Mucosa of descending colon (tissue), 3 donors: Measurements from ENCODE around the gene MAP3K3. TPM values are rescaled to one million over a fixed set of nuclear protein-coding genes. Genes with fewer than 3 reads are reported as not detected.

Source experiments
- ATAC-seq: fragments of 200-7000 bp; cut with Tn5 transposase; one replicate; pipeline ENCODE4 v1.9.1; 2020; ENCODE audit warnings: mild to moderate bottlenecking, moderate library complexity
- DNase-seq, 3 donors: peaks; one replicate each; pipeline ENCODE4 v3.0.0-alpha.2; 2020
- H3K36me3 ChIP-seq: fragments of 200-600 bp; one replicate; pipeline ENCODE4 v1.8.0; 2021; ENCODE audit warnings: low read depth, mild to moderate bottlenecking
- H3K4me1 ChIP-seq: fragments of 200-600 bp; one replicate; pipeline ENCODE4 v1.8.0; 2021; ENCODE audit warnings: low read depth, mild to moderate bottlenecking
- H3K4me3 ChIP-seq: fragments of 200-600 bp; one replicate; pipeline ENCODE4 v1.8.0; 2021; ENCODE audit warnings: mild to moderate bottlenecking
- H3K9me3 ChIP-seq: fragments of 200-600 bp; one replicate; pipeline ENCODE4 v1.8.0; 2021; ENCODE audit warnings: mild to moderate bottlenecking
- intact Hi-C, 2 donors: fragments of 100-400 bp; cut with DNase I in 1 of 2; cut with micrococcal nuclease in 1 of 2; formaldehyde crosslinking; loops; one replicate each; pipeline versions ENCODE4 v1.11.0 to v1.11.1; 2022; cut with DNase I, micrococcal nuclease
- total RNA-seq, 3 donors: library from RNA; stranded (reverse); fragmentation: NEBNext Ultra II Directional in 2 of 3; extraction: Animal tissue kit (Norgen Biotek cat#: 25700) in 2 of 3; gene quantifications; one replicate each; pipeline versions ENCODE4 v1.2.1 to v1.2.4, GENCODE V29; 2021 to 2023
- TF ChIP-seq, protein P1 (sequence below): fragments of 200-600 bp; IDR thresholded peaks from one replicate; pipeline ENCODE4 v1.8.0; 2022; ENCODE audit warnings: antibody characterized with exemption, mild to moderate bottlenecking
- donor health status: DM: no; HTN: no; CAD: no; lungs with moderate emphysema.
- donor health status: DM: no; HTN: no; CAD: no.
- donor health status: DM: no; HTN: yes; CAD: no.

The MAP3K3 gene
- total RNA-seq, 3 donors from 2014 or later = 13.0 to 54.7 (median 18.5) TPM

DNA sequence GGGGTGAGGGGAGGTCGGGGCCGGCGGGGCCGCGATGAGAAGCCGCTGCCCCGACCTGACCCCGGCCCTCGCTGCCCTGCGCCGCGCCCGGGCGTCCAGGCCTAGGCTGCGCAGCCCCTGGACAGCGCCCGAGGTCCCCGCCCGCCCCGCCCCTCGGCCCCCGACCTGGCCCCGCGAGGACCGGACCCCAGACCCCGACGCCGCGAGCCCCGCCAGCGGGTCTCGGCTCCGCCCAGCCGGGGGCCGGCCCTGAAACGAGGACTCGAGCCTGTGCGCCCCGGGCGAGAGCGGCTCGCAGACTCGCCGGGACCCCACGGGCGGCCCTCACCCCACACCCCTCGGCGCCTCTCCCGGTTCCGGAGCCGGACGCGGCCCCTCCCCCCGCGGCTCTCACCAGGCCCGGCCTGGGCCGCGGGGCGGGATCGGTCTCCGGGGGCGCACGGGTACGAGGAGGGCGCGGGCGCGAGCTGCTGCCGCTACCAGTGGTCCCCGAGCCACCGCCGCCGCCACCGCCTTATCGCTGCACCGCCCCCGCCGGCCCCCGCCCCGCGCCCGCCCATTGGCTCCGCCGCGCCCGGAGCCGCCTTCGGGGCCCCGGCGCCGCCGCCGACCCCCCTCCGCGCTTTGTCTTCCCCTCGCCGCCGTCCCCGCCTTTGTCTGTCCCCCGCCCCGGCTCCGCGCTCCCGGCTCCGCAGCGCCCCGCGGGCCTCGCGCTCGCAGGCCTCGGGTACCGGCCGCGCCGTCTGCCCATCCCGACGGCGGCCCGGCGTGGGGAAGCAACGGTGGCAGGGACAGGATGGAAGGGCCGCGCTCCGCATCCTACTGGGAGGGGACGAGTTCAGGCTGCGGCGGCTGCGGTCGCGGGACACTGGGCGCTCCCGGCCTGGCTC lies 77.7 kb downstream of the MAP3K3 start, which contains the start of gene LIMD2:
Gene LIMD2 (minus strand): TSS at position 488 of the 890 bp plus-strand sequence. CDS start 827 bp downstream, outside the sequence.
- Histone ChIP-seq H3K4me3 (peak within 1 kb of the TSS; percentile 34), H3K36me3 (no peaks in the 10 kb centered on the region), H3K9me3 (no peaks in the 10 kb centered on the region), H3K4me1 (peaks cover 19% of the 10 kb centered on the region)
- TF ChIP-seq, protein P1, sequence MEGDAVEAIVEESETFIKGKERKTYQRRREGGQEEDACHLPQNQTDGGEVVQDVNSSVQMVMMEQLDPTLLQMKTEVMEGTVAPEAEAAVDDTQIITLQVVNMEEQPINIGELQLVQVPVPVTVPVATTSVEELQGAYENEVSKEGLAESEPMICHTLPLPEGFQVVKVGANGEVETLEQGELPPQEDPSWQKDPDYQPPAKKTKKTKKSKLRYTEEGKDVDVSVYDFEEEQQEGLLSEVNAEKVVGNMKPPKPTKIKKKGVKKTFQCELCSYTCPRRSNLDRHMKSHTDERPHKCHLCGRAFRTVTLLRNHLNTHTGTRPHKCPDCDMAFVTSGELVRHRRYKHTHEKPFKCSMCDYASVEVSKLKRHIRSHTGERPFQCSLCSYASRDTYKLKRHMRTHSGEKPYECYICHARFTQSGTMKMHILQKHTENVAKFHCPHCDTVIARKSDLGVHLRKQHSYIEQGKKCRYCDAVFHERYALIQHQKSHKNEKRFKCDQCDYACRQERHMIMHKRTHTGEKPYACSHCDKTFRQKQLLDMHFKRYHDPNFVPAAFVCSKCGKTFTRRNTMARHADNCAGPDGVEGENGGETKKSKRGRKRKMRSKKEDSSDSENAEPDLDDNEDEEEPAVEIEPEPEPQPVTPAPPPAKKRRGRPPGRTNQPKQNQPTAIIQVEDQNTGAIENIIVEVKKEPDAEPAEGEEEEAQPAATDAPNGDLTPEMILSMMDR = no peak
- DNase-seq (peak; percentile 60 to 88 (median 77)), ATAC-seq (peak; percentile 21)
- intact Hi-C loops = no loop called here

GRCh38 chr17:63700528-63701455 lies 78.6 kb downstream of the MAP3K3 start:
- Histone ChIP-seq H3K9me3 (no peaks in the 10 kb centered on the region), H3K4me1 (peaks cover 19% of the 10 kb centered on the region), H3K36me3 (no peaks in the 10 kb centered on the region), H3K4me3 (peak overlapping the region; percentile 34)
- intact Hi-C loops = no loop called here
- ATAC-seq = peak; percentile 19
- TF ChIP-seq, protein P1 = no peak
- DNase-seq = peak in 2 of 3 donors; percentile 49 to 76

GRCh38 chr17:63701456-63701820 lies 79.2 kb downstream of the MAP3K3 start:
- intact Hi-C loops = no loop called here
- Histone ChIP-seq H3K9me3 (no peaks in the 10 kb centered on the region), H3K4me3 (no peak overlapping the region), H3K36me3 (no peaks in the 10 kb centered on the region), H3K4me1 (peaks cover 19% of the 10 kb centered on the region)
- ATAC-seq = no peak
- DNase-seq = no peak
- TF ChIP-seq, protein P1 = no peak

GRCh38 chr17:63701868-63702720 lies 79.9 kb downstream of the MAP3K3 start:
- intact Hi-C loops = no loop called here
- H3K9me3 ChIP-seq = no peaks in the 10 kb centered on the region
- ATAC-seq (peak; percentile 25), DNase-seq (peak; percentile 50 to 86 (median 53))
- H3K4me1 ChIP-seq = peaks cover 19% of the 10 kb centered on the region
- H3K4me3 ChIP-seq = no peak overlapping the region
- TF ChIP-seq, protein P1 = no peak
- no peaks in the 10 kb centered on the region for H3K36me3 ChIP-seq

- DNase-seq = no peak
- Histone ChIP-seq H3K4me1 (peaks cover 15% of the 10 kb centered on the region), H3K4me3 (no peak overlapping the region), H3K36me3 (no peaks in the 10 kb centered on the region), H3K9me3 (no peaks in the 10 kb centered on the region)
- TF ChIP-seq, protein P1 = no peak
- no peak for ATAC-seq
- intact Hi-C loops = no loop called here
Observed at GRCh38 chr17:63702721-63703015, 80.5 kb downstream of the MAP3K3 start.
